Femur (tissue), 1 donor: ENCODE results near the gene ST6GALNAC4.

Source experiments
- DNase-seq: peaks from one replicate; pipeline ENCODE4 v3.0.0-alpha.2; 2017

The ST6GALNAC4 gene

DNA sequence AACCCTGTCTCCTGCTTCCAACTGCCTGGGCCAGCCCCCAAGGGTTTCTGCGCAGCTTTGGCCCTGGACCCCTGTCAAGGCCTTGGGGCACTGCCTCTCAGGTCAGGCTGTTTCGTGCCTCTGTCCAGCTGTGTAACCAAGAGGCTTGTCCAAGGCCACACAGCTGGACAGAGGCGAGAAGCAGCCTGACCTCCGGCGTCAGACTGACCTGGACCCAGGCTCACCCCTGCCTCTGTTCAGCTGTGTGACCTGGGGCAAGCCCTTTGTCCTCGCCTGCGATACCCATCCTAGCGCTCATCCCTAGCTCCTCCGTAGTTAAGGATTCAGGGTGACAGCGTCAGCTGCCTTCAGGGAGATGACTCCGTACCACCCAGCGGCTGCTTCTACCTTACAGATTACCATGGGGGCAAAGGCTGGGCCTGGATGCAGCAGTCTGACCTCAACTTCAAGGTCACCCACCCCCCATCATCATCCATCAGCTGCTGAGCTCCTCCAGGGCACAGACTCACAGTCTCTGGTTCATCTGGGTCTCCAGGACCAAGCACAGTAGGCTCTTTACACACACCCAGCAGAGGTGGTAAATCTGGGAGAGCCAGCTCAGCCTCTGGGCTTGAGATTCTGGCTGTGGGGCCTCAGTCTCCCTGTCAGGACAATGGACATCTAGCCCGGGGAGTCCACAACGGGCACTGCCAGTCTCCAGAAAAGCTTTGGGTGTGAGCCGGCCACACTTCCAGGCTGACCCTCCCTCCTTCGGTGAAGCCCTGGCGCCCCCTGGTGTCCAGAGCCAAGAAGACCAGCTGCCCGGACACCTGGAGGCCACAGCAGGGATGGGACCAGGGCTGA, 47.3 kb downstream of the ST6GALNAC4 start:
- DNase-seq, result peak; percentile 91

DNA sequence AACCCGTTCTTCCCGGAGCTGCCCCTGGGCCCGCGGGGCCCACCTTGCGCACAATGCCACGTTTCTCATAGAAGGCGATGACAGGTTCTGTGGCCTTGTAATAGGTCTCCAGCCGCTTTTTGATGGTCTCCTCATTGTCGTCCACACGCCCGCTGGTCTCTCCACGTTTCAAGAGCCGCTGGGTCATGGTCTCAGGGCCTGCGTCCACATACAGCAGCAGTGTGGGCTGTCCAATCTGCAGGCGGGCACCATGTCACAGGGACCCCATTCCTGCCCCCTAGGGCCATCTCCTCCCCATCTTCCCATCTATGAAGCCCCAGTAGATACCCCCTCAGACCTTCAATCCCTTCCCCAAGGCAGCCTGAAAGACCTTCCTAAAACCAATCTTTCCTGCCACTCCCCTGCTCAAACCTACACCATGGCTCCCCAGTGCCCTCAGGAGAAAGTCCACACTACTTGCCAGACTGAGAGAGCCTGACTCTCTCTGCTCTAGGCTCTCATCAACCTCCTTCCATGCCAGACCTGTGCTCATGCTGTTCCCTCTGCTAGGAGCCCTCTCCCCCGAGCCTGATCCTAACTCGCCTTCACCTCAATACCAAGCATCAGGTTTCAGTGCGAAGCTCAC, 48.5 kb downstream of the ST6GALNAC4 start:
- DNase-seq, result no peak

DNA sequence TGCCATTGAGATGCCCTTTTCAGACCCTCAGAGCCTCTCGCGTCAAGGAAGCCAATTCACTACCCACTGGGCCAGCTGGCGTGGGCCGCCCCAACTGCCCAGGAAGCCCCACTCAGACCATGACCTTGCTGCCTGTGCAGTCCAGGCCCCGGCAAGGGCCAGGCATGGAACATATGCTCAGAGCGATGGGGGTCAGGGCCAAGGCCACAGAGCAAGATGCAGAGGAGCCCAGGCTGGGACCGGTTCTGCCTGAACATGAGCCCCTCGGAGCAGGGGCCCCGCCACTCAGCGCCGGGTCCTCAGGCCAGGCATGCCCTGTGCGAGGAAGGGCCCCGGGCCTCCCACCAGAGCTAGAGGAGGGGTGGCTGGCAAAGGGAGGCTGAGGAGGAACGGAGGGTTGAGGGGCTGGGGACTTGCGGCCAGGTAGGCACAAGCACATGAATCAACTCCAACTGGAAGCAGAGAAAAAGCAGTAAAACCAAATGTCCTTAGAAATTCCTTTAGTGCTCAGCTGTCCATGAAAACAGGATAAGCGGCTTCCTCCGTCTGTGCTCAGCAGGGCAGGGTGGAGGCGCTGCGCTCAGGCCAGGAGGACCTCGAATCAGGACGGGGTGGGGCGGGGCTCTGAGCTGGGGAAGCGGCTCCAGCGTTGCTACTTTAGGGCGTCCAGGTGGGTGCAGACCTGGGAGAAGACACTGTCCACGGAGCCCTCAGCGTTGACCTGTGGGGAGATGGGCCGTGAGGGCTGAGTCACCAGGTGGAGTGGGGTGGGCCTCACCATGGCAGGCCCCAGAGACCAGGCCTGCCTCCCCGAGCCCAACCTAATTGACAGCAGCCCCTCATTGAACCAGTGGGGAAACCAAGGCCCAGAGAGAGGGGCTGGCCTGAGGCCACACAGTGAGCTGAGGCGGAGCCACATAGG, 49.2 kb downstream of the ST6GALNAC4 start:
- no peak for DNase-seq

DNA sequence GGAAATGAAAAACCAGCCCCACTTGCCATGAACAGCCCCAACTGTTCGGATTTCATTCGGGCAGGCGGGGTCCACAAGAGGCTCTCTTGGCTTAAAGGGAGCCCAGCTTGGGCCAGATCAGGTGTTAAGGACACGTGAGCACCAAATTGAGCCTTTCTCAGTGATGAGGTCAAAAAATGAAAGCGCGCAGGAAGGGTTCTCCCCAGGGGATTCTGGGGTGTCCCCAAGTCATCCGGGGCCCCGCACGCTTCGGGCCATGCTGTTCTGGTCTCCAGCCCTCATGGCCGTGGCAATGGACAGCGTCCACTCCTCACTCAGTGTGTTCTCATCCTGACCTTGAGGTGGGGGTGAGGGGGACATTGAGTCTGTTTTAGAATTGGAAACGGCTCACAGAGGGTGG, 50.3 kb downstream of the ST6GALNAC4 start:
- no peak for DNase-seq

DNA sequence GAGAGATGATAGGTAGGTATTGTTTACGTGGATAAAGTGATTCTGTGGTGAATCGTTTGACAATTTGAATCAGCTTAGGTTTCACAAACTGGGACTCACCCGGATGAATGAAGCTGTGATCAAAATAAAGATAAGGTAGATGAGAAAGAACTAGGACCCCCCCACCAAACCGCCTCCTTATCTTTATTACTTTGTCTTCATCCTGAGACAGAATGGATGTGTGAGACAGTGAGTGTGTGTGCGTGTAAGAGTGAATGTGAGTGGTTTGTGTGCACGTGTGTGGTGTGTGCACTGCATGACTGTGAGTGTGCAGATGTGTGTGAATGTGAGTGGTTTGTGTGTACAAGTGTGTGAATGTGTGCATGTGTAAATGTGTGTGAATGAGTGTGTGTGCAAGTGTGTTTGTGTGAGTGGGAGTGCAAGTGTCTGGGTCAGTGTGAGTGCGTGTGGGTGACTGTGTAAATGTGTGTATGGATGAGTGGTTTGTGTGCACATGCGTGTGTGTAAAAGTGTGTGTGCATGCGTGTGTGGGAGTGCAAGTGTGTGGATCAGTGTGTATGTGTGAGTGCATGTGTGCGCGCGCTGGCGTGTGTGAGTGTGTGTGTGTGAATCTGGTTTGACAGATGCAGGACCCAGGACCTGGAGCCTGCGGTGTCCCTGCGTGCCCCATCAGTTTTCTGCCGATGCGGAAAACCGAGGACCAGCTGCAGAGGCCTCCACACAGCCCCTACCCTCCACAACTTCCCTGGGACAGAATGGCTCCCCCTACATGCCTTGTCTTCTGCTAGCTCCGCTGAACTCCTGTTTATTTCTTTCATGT, 51.0 kb downstream of the ST6GALNAC4 start:
- no peak for DNase-seq

DNA sequence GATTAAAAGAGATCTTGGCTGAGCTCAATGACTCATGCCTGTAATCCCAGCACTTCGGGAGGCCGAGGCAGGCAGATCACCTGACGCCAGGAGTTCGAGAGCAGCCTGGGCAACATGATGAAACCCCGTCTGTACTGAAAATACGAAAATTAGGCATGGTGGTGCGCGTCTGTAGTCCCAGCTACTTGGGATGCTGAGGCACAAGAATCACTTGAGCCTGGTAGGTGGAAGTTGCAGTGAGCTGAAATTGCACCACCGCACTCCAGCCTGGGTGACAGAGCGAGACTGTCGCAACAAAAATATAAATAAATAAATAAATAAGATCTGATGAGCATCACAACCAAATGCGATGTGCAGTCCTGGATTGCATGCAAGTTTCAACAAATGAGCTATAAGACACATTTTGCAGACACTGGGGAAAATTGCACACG, 53.6 kb downstream of the ST6GALNAC4 start:
- no peak for DNase-seq

DNA sequence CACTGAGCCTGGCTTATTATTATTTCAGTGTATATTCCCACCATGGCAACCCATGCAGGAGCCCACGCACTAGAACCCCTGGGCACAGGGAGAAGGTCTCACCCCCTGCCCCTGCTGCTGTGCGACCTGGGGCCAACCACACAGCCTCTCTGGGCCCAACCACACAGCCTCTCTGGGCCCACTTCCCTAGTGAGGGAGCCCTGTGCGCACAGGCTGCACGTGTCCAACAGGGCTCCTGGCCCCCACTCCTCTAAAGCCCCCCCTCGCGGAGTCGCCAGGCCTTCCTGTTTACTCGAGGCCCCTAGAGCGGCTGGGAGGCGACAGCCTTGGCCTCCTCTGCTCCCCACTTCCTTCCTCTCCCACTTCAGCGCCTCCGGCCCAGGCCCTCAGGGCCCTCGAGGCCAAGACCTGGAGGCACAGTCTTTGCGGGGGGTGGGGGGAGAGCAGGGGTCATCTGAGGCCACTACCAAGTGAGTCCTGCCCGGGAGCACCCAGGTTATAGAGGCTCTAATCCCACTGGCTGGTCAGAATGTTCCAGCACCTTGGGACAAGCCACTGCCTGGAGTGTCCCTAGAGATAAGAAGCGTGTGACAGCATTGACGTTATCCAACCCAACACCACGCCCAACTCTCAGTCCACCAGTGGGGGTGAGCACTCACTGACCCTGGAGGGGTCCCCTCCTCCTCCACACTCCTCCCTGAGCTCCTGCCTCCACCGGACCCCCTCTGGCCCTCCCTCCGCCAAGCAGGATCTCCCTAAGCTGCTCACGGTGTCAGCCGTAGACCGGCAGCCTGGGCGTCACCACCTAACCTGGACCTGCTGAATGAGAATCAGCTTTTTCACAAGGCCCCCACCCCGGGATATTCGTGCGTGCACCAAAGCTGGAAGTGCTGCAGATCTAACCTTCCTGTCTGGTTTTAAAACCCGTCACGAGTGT, 54.5 kb downstream of the ST6GALNAC4 start:
- DNase-seq, result peak; percentile 84

DNA sequence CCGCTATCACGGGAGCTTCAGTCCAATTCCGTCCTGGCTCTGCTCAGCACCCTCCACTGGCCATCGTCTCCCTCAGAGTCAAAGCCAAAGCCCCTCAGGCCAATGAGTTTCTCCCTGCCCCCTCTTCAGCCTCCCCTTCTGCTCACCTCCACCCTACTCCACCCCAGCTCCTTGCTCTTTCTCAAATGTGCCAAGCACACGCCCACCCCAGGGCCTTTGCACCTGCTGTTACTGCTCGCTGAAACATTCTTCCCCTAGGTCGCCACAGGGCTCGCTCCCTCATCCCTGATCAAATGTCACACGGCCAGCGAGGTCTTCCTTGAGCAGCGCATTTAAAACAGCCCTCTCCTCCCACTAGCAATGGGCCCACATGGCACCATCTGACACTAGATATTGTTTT, 56.1 kb downstream of the ST6GALNAC4 start:
- DNase-seq, result no peak

DNA sequence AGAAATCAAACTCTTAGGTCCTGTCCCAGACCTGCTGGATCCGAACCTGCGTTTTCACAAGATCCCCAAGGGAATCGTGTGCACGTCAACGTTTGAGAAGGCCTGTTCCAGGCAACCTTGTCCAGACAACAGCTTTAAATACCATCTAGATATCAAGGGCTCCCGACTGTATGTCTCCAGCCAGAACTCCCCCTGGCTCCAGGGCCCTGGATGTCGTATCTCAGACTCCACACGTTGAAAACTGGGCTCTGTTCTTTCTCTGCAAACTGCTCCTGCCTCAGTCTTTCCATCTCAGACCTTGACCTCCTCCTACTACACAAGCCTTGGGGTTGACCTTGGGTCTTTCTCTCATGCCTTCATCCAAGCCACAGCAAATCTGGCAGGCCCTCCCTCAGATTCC, 56.6 kb downstream of the ST6GALNAC4 start:
- no peak for DNase-seq

DNA sequence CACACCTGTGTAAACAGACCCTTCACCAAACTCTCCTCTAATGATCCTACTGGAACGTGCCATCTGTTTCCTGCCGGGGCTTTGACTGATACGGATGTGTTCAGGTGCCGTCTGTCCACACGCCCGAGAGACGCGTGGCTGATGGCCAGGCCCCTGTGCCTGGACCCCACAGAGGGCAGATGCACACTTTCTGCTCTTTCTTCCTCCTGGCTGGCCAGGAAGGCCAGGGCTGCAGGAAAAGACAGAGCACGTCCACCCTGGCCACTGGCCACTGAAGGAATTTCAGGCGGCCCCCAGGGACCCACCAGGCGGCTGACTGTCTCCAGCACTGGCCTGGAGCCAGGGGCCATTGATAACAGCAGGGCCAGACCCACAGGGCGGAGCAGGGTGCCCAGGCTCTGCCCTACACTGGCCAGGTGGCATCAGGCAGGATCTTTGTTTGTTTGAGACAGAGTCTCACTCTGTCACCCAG, 58.8 kb downstream of the ST6GALNAC4 start:
- peak; percentile 64 for DNase-seq
